ENCODE results near the gene BORCS5.
"Not testable (repeated sequence)": the region's sequence is repeated elsewhere in the genome, so short reads cannot be mapped to it uniquely, and the experiment has no call there.

BORCS5 gene

GRCh38 chr12:12349711-12350665 lies 6.9 kb upstream of the BORCS5 start, which contains the start of gene MANSC1:
TSS of gene MANSC1 (minus strand) at chr12:12350242. CDS start at chr12:12343314, 6,928 bp downstream.
- ATAC-seq: peak; percentile 91
- peak; percentile 63; the same call in 1 of the 2 replicates for TF ChIP-seq PATZ1 (CRISPR knock-in tag; IDR thresholded peaks at IDR 0.05; ENCODE audit: borderline replicate concordance)
- TF ChIP-seq ESRRG (CRISPR knock-in tag; IDR thresholded peaks at IDR 0.05): no peak

GRCh38 chr12:12350868-12351463 lies 5.9 kb upstream of the BORCS5 start:
- TF ChIP-seq ZNF565 (CRISPR knock-in tag; conservative IDR thresholded peaks at IDR 0.05; ENCODE audit: low read depth) (no peak), ARNTL (CRISPR knock-in tag; IDR thresholded peaks at IDR 0.05; ENCODE audit: borderline replicate concordance, low read depth) (no peak), BACH2 (CRISPR knock-in tag; IDR thresholded peaks at IDR 0.05; ENCODE audit: borderline replicate concordance) (no peak), SNAI2 (CRISPR knock-in tag; IDR thresholded peaks at IDR 0.05) (no peak), CSRNP3 (CRISPR knock-in tag; IDR thresholded peaks at IDR 0.05) (no peak), TCF4 (CRISPR knock-in tag; IDR thresholded peaks at IDR 0.05; ENCODE audit: borderline replicate concordance) (no peak), ZC3H10 (CRISPR knock-in tag; IDR thresholded peaks at IDR 0.05) (no peak), ZFP30 (CRISPR knock-in tag; IDR thresholded peaks at IDR 0.05) (no peak), GLIS3 (CRISPR knock-in tag; IDR thresholded peaks at IDR 0.05) (no peak), ISL1 (CRISPR knock-in tag; IDR thresholded peaks at IDR 0.05) (no peak), ESRRG (CRISPR knock-in tag; IDR thresholded peaks at IDR 0.05) (no peak), OSR1 (CRISPR knock-in tag; IDR thresholded peaks at IDR 0.05) (no peak), ZNF8 (CRISPR knock-in tag; IDR thresholded peaks at IDR 0.05) (no peak), CSDC2 (CRISPR knock-in tag; IDR thresholded peaks at IDR 0.05) (no peak), PATZ1 (CRISPR knock-in tag; IDR thresholded peaks at IDR 0.05; ENCODE audit: borderline replicate concordance) (no peak), TOX (CRISPR knock-in tag; IDR thresholded peaks at IDR 0.05; ENCODE audit: borderline replicate concordance) (no peak), TSHZ2 (CRISPR knock-in tag; IDR thresholded peaks at IDR 0.05) (no peak), POU6F1 (CRISPR knock-in tag; IDR thresholded peaks at IDR 0.05; ENCODE audit: borderline replicate concordance, low read depth) (no peak), ZFP3 (CRISPR knock-in tag; IDR thresholded peaks at IDR 0.05) (no peak), RARB (CRISPR knock-in tag; IDR thresholded peaks at IDR 0.05) (no peak)
- no peak for ATAC-seq

- ATAC-seq: not testable (repeated sequence)
These were observed 5.3 kb upstream of the BORCS5 start for GRCh38 chr12:12351468-12352185.

Data from SK-N-SH treated with all-trans-retinoic acid at 6 μM for 48 hours (cell line).